GM18499 (cell line): ENCODE results near the gene ARIH2.

Experiments
- ATAC-seq: cut with Tn5 transposase; IDR thresholded peaks from one replicate; pipeline ENCODE4 v1.9.1; 2021; ENCODE audit warnings: moderate number of reproducible peaks; ENCODE audit not compliant: insufficient read depth, unreplicated experiment

Gene ARIH2

GRCh38 chr3:48966367-48966766, 47.7 kb downstream of the ARIH2 start:
- no peak for ATAC-seq

- ATAC-seq: no peak
Observed at GRCh38 chr3:48966876-48967361, 48.3 kb downstream of the ARIH2 start.

GRCh38 chr3:48970586-48970985, 51.9 kb downstream of the ARIH2 start:
- ATAC-seq: no peak

- ATAC-seq: no peak
Observed at GRCh38 chr3:48974076-48974864, 55.6 kb downstream of the ARIH2 start.

GRCh38 chr3:48979451-48979850, 60.8 kb downstream of the ARIH2 start:
- ATAC-seq: no peak

GRCh38 chr3:48980295-48980694, 61.7 kb downstream of the ARIH2 start:
- ATAC-seq: no peak

GRCh38 chr3:48982016-48982415, 63.4 kb downstream of the ARIH2 start:
- ATAC-seq: no peak

- no peak for ATAC-seq
Observed at GRCh38 chr3:48982686-48983085, 64.0 kb downstream of the ARIH2 start.

GRCh38 chr3:48983096-48983495, 64.5 kb downstream of the ARIH2 start:
- no peak for ATAC-seq

- ATAC-seq: no peak
Observed at GRCh38 chr3:48984663-48985062, 66.0 kb downstream of the ARIH2 start.

GRCh38 chr3:48985831-48986376, 67.3 kb downstream of the ARIH2 start:
- no peak for ATAC-seq

GRCh38 chr3:48989126-48989795, 70.6 kb downstream of the ARIH2 start:
- no peak for ATAC-seq

- no peak for ATAC-seq
Observed at GRCh38 chr3:48989796-48990635, 71.4 kb downstream of the ARIH2 start, which contains the start of gene P4HTM. Gene P4HTM, plus strand, starts transcription at chr3:48990241. Its CDS starts 16 bp downstream, at chr3:48990257.

- ATAC-seq: no peak
Observed at GRCh38 chr3:48990636-48991469, 72.2 kb downstream of the ARIH2 start.

GRCh38 chr3:48991851-48992545, 73.4 kb downstream of the ARIH2 start:
- no peak for ATAC-seq

- no peak for ATAC-seq
Observed at GRCh38 chr3:48993834-48994233, 75.2 kb downstream of the ARIH2 start.

GRCh38 chr3:48996640-48997039, 78.0 kb downstream of the ARIH2 start:
- ATAC-seq: no peak

- no peak for ATAC-seq
Observed at GRCh38 chr3:48997102-48997635, 78.5 kb downstream of the ARIH2 start.
